GM23248 (cell line): ENCODE measurements around the gene B4GALT2.

Experiments
- EZH2 ChIP-seq: fragments of 200-600 bp; sonication (generic); IDR thresholded peaks from 2 replicates; pipeline ENCODE4 v1.6.1; 2018; ENCODE audit warnings: antibody characterized with exemption, mild to moderate bottlenecking; ENCODE audit not compliant: insufficient read depth, poor library complexity, severe bottlenecking
- EZH2phosphoT487 ChIP-seq: fragments of 200-600 bp; sonication (generic); IDR thresholded peaks from 2 replicates; pipeline ENCODE4 v1.6.1; 2018; ENCODE audit warnings: antibody characterized with exemption, moderate library complexity, mild to moderate bottlenecking, low read depth; ENCODE audit not compliant: insufficient read depth

GRCh38 chr1:43971336-43971980 lies 7.6 kb upstream of the B4GALT2 start:
- TF ChIP-seq EZH2phosphoT487 (no peak), EZH2 (no peak)
